SK-N-SH (cell line): ENCODE measurements around the gene ZNF217. TPM values are rescaled to one million over a fixed set of nuclear protein-coding genes. Genes with fewer than 3 reads are reported as not detected.

Source experiments
- CTCF ChIA-PET: fragments of 300-600, 350-600 bp; formaldehyde crosslinking; extraction: SDS; loops from one replicate; lab custom pipeline; 2021; lab: Yijun Ruan, JAX
- POLR2A ChIA-PET: fragments of 350-600 bp; sonication (Branson Sonifier 250); formaldehyde crosslinking; extraction: SDS; loops from one replicate; lab custom pipeline; 2020; ENCODE audit warnings: antibody characterized with exemption, inconsistent platforms; lab: Yijun Ruan, JAX
- DNase-seq: peaks from one replicate; pipeline ENCODE4 v3.0.0; 2012
- H2AFZ ChIP-seq: fragments of 200-600 bp; sonication (generic); 2 replicates; pipeline ENCODE4 v1.8.1; 2016; ENCODE audit warnings: antibody characterized with exemption, mild to moderate bottlenecking, low read depth
- H3F3A ChIP-seq: fragments of 200-600 bp; sonication (generic); replicated peaks from 2 replicates; pipeline ENCODE3; 2016; ENCODE audit warnings: antibody characterized with exemption, mild to moderate bottlenecking; ENCODE audit not compliant: insufficient read depth
- H3K27ac ChIP-seq, 2 experiments: fragments of 200-500 bp in 1 of 2; fragments of 200-600 bp in 1 of 2; sonication (Bioruptor generic) in 1 of 2; sonication (generic), shearing (Covaris generic) in 1 of 2; 2 replicates each; pipeline versions ENCODE4 v1.5.1 to v1.6.1; 2014 to 2016; ENCODE audit warnings: low read depth in 2 of 2, inconsistent platforms in 1 of 2, low read length in 1 of 2, mild to moderate bottlenecking in 1 of 2, mixed read lengths in 1 of 2
- H3K27me3 ChIP-seq: fragments of 200-600 bp; sonication (generic), shearing (Covaris generic); 2 replicates; pipeline ENCODE4 v1.6.1; 2016; ENCODE audit warnings: mixed run types; ENCODE audit not compliant: insufficient read depth
- H3K36me3 ChIP-seq, 2 experiments: fragments of 200-500 bp in 1 of 2; fragments of 200-600 bp in 1 of 2; sonication (Bioruptor generic) in 1 of 2; sonication (generic) in 1 of 2; replicated peaks in 1 of 2; 2 replicates each; pipeline versions ENCODE3 to v1.5.1; 2014 to 2016; ENCODE audit warnings: low read length in 1 of 2, mild to moderate bottlenecking in 1 of 2; ENCODE audit not compliant: insufficient read depth in 2 of 2, control insufficient read depth in 1 of 2
- H3K4me1 ChIP-seq, 2 experiments: fragments of 200-500 bp in 1 of 2; fragments of 200-600 bp in 1 of 2; sonication (Bioruptor generic) in 1 of 2; sonication (generic), shearing (Covaris generic) in 1 of 2; 2 replicates each; pipeline versions ENCODE4 v1.5.1 to v1.6.1; 2014 to 2016; ENCODE audit warnings: low read depth in 1 of 2, low read length in 1 of 2, mixed run types in 1 of 2; ENCODE audit not compliant: insufficient read depth in 2 of 2, control insufficient read depth in 1 of 2
- H3K4me2 ChIP-seq: fragments of 200-600 bp; sonication (generic), shearing (Covaris generic); 2 replicates; pipeline ENCODE4 v1.6.1; 2017; ENCODE audit warnings: mixed run types
- H3K4me3 ChIP-seq, 2 experiments: fragments of 200-500 bp in 1 of 2; fragments of 200-600 bp in 1 of 2; sonication (Bioruptor generic) in 1 of 2; sonication (generic), shearing (Covaris generic) in 1 of 2; 2 replicates each; pipeline versions ENCODE4 v1.5.1 to v1.8.1; 2014 to 2016; ENCODE audit warnings: low read depth in 2 of 2, inconsistent platforms in 1 of 2, low read length in 1 of 2, mild to moderate bottlenecking in 1 of 2, mixed read lengths in 1 of 2, moderate library complexity in 1 of 2
- H3K79me2 ChIP-seq: fragments of 200-600 bp; sonication (generic); 2 replicates; pipeline ENCODE4 v1.8.1; 2017; ENCODE audit warnings: mild to moderate bottlenecking; ENCODE audit not compliant: insufficient read depth
- H3K9ac ChIP-seq: fragments of 200-600 bp; sonication (generic); 2 replicates; pipeline ENCODE4 v1.6.1; 2017; ENCODE audit warnings: mixed run types
- H3K9me2 ChIP-seq: fragments of 200-600 bp; sonication (generic); 2 replicates; pipeline ENCODE4 v1.6.1; 2017; ENCODE audit warnings: mixed run types
- H3K9me3 ChIP-seq: fragments of 200-600 bp; sonication (generic); 2 replicates; pipeline ENCODE4 v1.6.1; 2017; ENCODE audit warnings: mixed run types, mild to moderate bottlenecking, moderate library complexity
- H4K20me1 ChIP-seq: fragments of 200-600 bp; sonication (generic); 2 replicates; pipeline ENCODE4 v1.6.1; 2017; ENCODE audit warnings: mild to moderate bottlenecking, mixed run types; ENCODE audit not compliant: insufficient read depth
- CHD2 ChIP-seq: fragments of 150-350 bp; IDR thresholded peaks from 2 replicates; pipeline ENCODE4 v1.6.1; 2018; ENCODE audit warnings: low read length; ENCODE audit not compliant: partially characterized antibody
- CTCF ChIP-seq: fragments of 200-600 bp; sonication (generic); IDR thresholded peaks from 2 replicates; pipeline ENCODE4 v1.6.1; 2017; ENCODE audit warnings: antibody characterized with exemption, mild to moderate bottlenecking, moderate library complexity
- ELF1 ChIP-seq: IDR thresholded peaks from 2 replicates; pipeline ENCODE4 v1.4.0; 2012
- EP300 ChIP-seq, 2 experiments: IDR thresholded peaks; 2 replicates each; pipeline versions ENCODE4 v1.4.0 to v1.6.1; 2012; ENCODE audit warnings: borderline replicate concordance in 1 of 2, low read depth in 1 of 2, low read length in 1 of 2
- EZH2phosphoT487 ChIP-seq: fragments of 200-600 bp; sonication (generic); IDR thresholded peaks from 2 replicates; pipeline ENCODE4 v1.6.1; 2017; ENCODE audit warnings: low read depth, mixed run types, mild to moderate bottlenecking, antibody characterized with exemption, moderate library complexity, borderline replicate concordance
- FOSL2 ChIP-seq: IDR thresholded peaks from 2 replicates; pipeline ENCODE4 v1.4.0; 2012; ENCODE audit warnings: low read depth, mild to moderate bottlenecking, moderate library complexity, borderline replicate concordance
- FOXJ3 ChIP-seq: sonication (generic); formaldehyde crosslinking; IDR thresholded peaks from 2 replicates; pipeline ENCODE4 v1.5.1; 2020; ENCODE audit warnings: mild to moderate bottlenecking, missing genetic modification reagents
- FOXM1 ChIP-seq: IDR thresholded peaks from 2 replicates; pipeline ENCODE4 v1.4.0; 2012; ENCODE audit warnings: low read depth, mild to moderate bottlenecking
- IRF3 ChIP-seq: fragments of 150-350 bp; IDR thresholded peaks from 2 replicates; pipeline ENCODE4 v1.6.1; 2016; ENCODE audit warnings: mild to moderate bottlenecking, low read depth, low read length
- JUND ChIP-seq: IDR thresholded peaks from 2 replicates; pipeline ENCODE4 v1.4.0; 2012
- MXI1 ChIP-seq: IDR thresholded peaks from 2 replicates; pipeline ENCODE4 v1.6.1; 2012; ENCODE audit warnings: mild to moderate bottlenecking, low read depth, low read length, improper control_type of control experiment
- NFIC ChIP-seq: IDR thresholded peaks from 2 replicates; pipeline ENCODE4 v1.4.0; 2012; ENCODE audit warnings: borderline replicate concordance
- NRF1 ChIP-seq: IDR thresholded peaks from 2 replicates; pipeline ENCODE4 v1.6.1; 2012; ENCODE audit warnings: low read depth, mild to moderate bottlenecking, low read length
- PBX3 ChIP-seq: IDR thresholded peaks from 2 replicates; pipeline ENCODE4; 2012
- RAD21 ChIP-seq: IDR thresholded peaks from 2 replicates; pipeline ENCODE4 v1.6.1; 2012; ENCODE audit warnings: mild to moderate bottlenecking, low read length
- RCOR1 ChIP-seq: fragments of 150-350 bp; IDR thresholded peaks from 2 replicates; pipeline ENCODE4 v1.6.1; 2017; ENCODE audit warnings: antibody characterized with exemption, low read length
- RFX5 ChIP-seq: IDR thresholded peaks from 2 replicates; pipeline ENCODE4 v1.6.1; 2012; ENCODE audit warnings: mild to moderate bottlenecking, improper control_type of control experiment, low read length
- SIN3A ChIP-seq: IDR thresholded peaks from 2 replicates; pipeline ENCODE4 v1.6.1; 2012; ENCODE audit warnings: low read depth, mild to moderate bottlenecking, low read length, moderate library complexity, borderline replicate concordance
- TAF1 ChIP-seq: IDR thresholded peaks from 2 replicates; pipeline ENCODE4 v1.6.1; 2012; ENCODE audit warnings: low read depth, mild to moderate bottlenecking, low read length, moderate library complexity, borderline replicate concordance
- TEAD4 ChIP-seq: IDR thresholded peaks from 2 replicates; pipeline ENCODE4 v1.4.0; 2012; ENCODE audit warnings: mild to moderate bottlenecking, borderline replicate concordance; ENCODE audit not compliant: insufficient read depth
- USF1 ChIP-seq: IDR thresholded peaks from 2 replicates; pipeline ENCODE4 v1.4.0; 2012; ENCODE audit warnings: low read depth, borderline replicate concordance
- WGBS: methylation state at CpG from one replicate; pipeline ENCODE4 v1.1.6; 2017; ENCODE audit warnings: low lambda C conversion rate; 5-methylcytosine and 5-hydroxymethylcytosine counted together
- polyA plus RNA-seq, 3 experiments: library from polyadenylated mRNA; depleted of rRNA; stranded (reverse); fragments of >200 nt; gene quantifications; 2 replicates each; pipeline ENCODE4 v1.2.3, GENCODE V29; 2012

The ZNF217 gene
- polyA plus RNA-seq, 1 of the 3 experiments (the other 2 are of a cell fraction), result 6.9 TPM

GRCh38 chr20:53594068-53595017, 704 bp upstream of the ZNF217 start (continued):
- no peak for TF ChIP-seq SIN3A
- peak; percentile 31; the same call in 1 of the 2 replicates for TF ChIP-seq CTCF
- TF ChIP-seq CHD2, result peak; percentile 16
- TF ChIP-seq USF1, result peak; percentile 86
- TF ChIP-seq TAF1, result peak; percentile 65; the same call in 1 of the 2 replicates
- TF ChIP-seq MXI1, result peak; percentile 44; the same call in 1 of the 2 replicates
- TF ChIP-seq RFX5, result no peak
- no peak for TF ChIP-seq ELF1

GRCh38 chr20:53592992-53593465, 610 bp downstream of the ZNF217 start:
- POLR2A ChIA-PET, result interaction anchor here (1.5 kb wide), 1 partner anchor 325 kb away, joined by 6 read pairs; no protein-coding TSS in a partner anchor
- no peak for TF ChIP-seq PBX3
- no peak for TF ChIP-seq ELF1
- TF ChIP-seq EZH2phosphoT487, result no peak
- TF ChIP-seq RAD21, result no peak
- TF ChIP-seq TEAD4, result no peak
- no peak for TF ChIP-seq NRF1
- no peak for TF ChIP-seq EP300 (IDR thresholded peaks at IDR 0.05; ENCODE audit: borderline replicate concordance in 1 of 2, low read depth in 1 of 2, low read length in 1 of 2)
- no peak for TF ChIP-seq CTCF
- no peak for TF ChIP-seq MXI1
- no peak for TF ChIP-seq NFIC
- no peak for TF ChIP-seq FOXM1
- no peak for TF ChIP-seq FOXJ3
- no peak for TF ChIP-seq IRF3
- TF ChIP-seq RCOR1, result no peak
- no peak for TF ChIP-seq TAF1
- no peak for TF ChIP-seq FOSL2
- no peak for TF ChIP-seq JUND
- TF ChIP-seq, all 33 proteins: peak for 0
- under 1% methylated on average over 33 of the region's 47 CpGs for WGBS
- Histone ChIP-seq H3K27me3 (no peaks in the 10 kb centered on the region), H3K4me2 (peak overlapping the region; percentile 82), H3K4me1 (peaks cover 4 to 16% of the 10 kb centered on the region in 2 experiments; a peak in 3 of 4 replicates), H3K27ac (peak overlapping the region; percentile 86 to 98), H3F3A (peaks cover 24% of the 10 kb centered on the region), H3K9me3 (no peaks in the 10 kb centered on the region), H3K79me2 (peaks cover 55% of the 10 kb centered on the region), H3K36me3 (no peaks in the 10 kb centered on the region), H2AFZ (no peak overlapping the region), H3K9ac (peak overlapping the region; percentile 100), H3K4me3 (peak overlapping the region; percentile 76 to 77), H3K9me2 (no peaks in the 10 kb centered on the region), H4K20me1 (no peaks in the 10 kb centered on the region)
- DNase-seq, result peak; percentile 53
- CTCF ChIA-PET, result interaction anchor here (1.0 to 2.0 kb wide), 4 partner anchors 8 to 323 kb away, joined by 4 to 14 read pairs (median 4); no protein-coding TSS in a partner anchor
